HepG2 (cell line): Measurements from ENCODE around the gene NRBP1. TPM values are rescaled to one million over a fixed set of nuclear protein-coding genes. Genes with fewer than 3 reads are reported as not detected.

Experiments used
- ATAC-seq: fragments of 200-7000 bp; cut with Tn5 transposase; 3 replicates; pipeline ENCODE4 v1.9.1; 2020; ENCODE audit warnings: mild to moderate bottlenecking, moderate library complexity
- BruUV-seq: library from RNA; stranded (reverse); fragments of 400-500 nt; replicated peaks from 2 replicates; lab custom pipeline; 2021; lab: Mats Ljungman, UMichigan
- CTCF ChIA-PET: fragments of 300-600 bp; formaldehyde crosslinking; extraction: SDS; loops from one replicate; lab custom pipeline; 2021; ENCODE audit warnings: low total read pairs, inconsistent platforms, low intra/inter-chr PET ratio; lab: Yijun Ruan, JAX
- POLR2A ChIA-PET: fragments of 350-600 bp; sonication (Branson Sonifier 250); formaldehyde crosslinking; loops from one replicate; lab custom pipeline; 2020; ENCODE audit warnings: antibody characterized with exemption, inconsistent platforms; lab: Yijun Ruan, JAX
- DNase-seq: peaks from one replicate; pipeline ENCODE4 v3.0.0-alpha.2; 2015; ENCODE audit warnings: low spot score
- FAIRE-seq: peaks from 3 replicates; lab custom pipeline; 2011; peaks lifted over from hg19 to GRCh38; lab: Jason Lieb, UNC
- H2AFZ ChIP-seq: one replicate; pipeline ENCODE4 v1.6.1; 2011; ENCODE audit warnings: low read length, inconsistent platforms
- H3K27ac ChIP-seq: fragments of 300-600 bp; 3 replicates; pipeline ENCODE4 v1.8.0; 2011; ENCODE audit warnings: mixed run types, mild to moderate bottlenecking, mixed read lengths, low read length, inconsistent platforms; ENCODE audit not compliant: insufficient read depth; ENCODE audit errors: extremely low read length
- H3K27me3 ChIP-seq, 2 experiments: fragments of 200-600 bp in 1 of 2; 2 replicates in 1 of 2; 3 replicates in 1 of 2; pipeline versions ENCODE4 v1.6.0 to v1.8.0; 2011; ENCODE audit warnings: low read length in 2 of 2, mild to moderate bottlenecking in 2 of 2, moderate library complexity in 2 of 2, inconsistent platforms in 1 of 2; ENCODE audit not compliant: insufficient read depth in 2 of 2, control insufficient read depth in 1 of 2
- H3K36me3 ChIP-seq, 2 experiments: fragments of 200-600 bp in 1 of 2; replicated peaks in 1 of 2; 2 replicates in 1 of 2; 3 replicates in 1 of 2; pipeline versions ENCODE4 v1.5.1 to v1.8.0; 2011; ENCODE audit warnings: low read length in 2 of 2, inconsistent platforms in 1 of 2; ENCODE audit not compliant: insufficient read depth in 2 of 2, control insufficient read depth in 1 of 2
- H3K4me1 ChIP-seq: 2 replicates; pipeline ENCODE4 v1.5.1; 2012; ENCODE audit warnings: low read length, inconsistent platforms; ENCODE audit not compliant: insufficient read depth
- H3K4me2 ChIP-seq: 2 replicates; pipeline ENCODE4 v1.6.0; 2011; ENCODE audit warnings: low read depth, low read length, inconsistent platforms
- H3K4me3 ChIP-seq, 3 experiments: fragments of 200-600 bp in 1 of 3; sonication (generic), shearing (Covaris generic) in 1 of 3; replicated peaks in 1 of 3; 2 replicates each; pipeline ENCODE4 v1.5.1; 2011 to 2016; ENCODE audit warnings: low read length in 3 of 3, inconsistent platforms in 2 of 3, low read depth in 2 of 3, mild to moderate bottlenecking in 2 of 3, control low read depth in 1 of 3, mixed read lengths in 1 of 3; ENCODE audit not compliant: insufficient read depth in 1 of 3
- H3K79me2 ChIP-seq: one replicate; pipeline ENCODE4 v1.6.1; 2011; ENCODE audit warnings: low read length, inconsistent platforms; ENCODE audit not compliant: insufficient read depth
- H3K9ac ChIP-seq: 2 replicates; pipeline ENCODE4 v1.6.0; 2011; ENCODE audit warnings: mild to moderate bottlenecking, low read depth, low read length, inconsistent platforms; ENCODE audit not compliant: insufficient read depth
- H3K9me3 ChIP-seq: 2 replicates; pipeline ENCODE4 v1.5.1; 2012; ENCODE audit warnings: mild to moderate bottlenecking, low read length
- H4K20me1 ChIP-seq: 2 replicates; pipeline ENCODE4 v1.6.0; 2011; ENCODE audit warnings: inconsistent platforms, mild to moderate bottlenecking, low read length, moderate library complexity; ENCODE audit not compliant: insufficient read depth
- AGO1 ChIP-seq: fragments of 200-400 bp; formaldehyde crosslinking; IDR thresholded peaks from 2 replicates; pipeline ENCODE4 v1.6.1; 2017; ENCODE audit warnings: mild to moderate bottlenecking, low read depth, low read length, moderate library complexity; ENCODE audit not compliant: poor library complexity, severe bottlenecking
- AGO2 ChIP-seq: fragments of 200-400 bp; formaldehyde crosslinking; optimal IDR thresholded peaks from 2 replicates; pipeline ENCODE3; 2017; ENCODE audit warnings: mild to moderate bottlenecking, low read depth, low read length, moderate library complexity
- FOXO4 ChIP-seq: sonication (generic); formaldehyde crosslinking; conservative IDR thresholded peaks from 2 replicates; pipeline ENCODE4 v1.8.1; 2023; ENCODE audit warnings: missing genetic modification reagents
- HMGA1 ChIP-seq: sonication (generic); formaldehyde crosslinking; conservative IDR thresholded peaks from 2 replicates; pipeline ENCODE4 v1.4.0; 2020; ENCODE audit warnings: missing genetic modification reagents
- POLR2G ChIP-seq: fragments of 200-400 bp; formaldehyde crosslinking; IDR thresholded peaks from 2 replicates; pipeline ENCODE4 v1.6.1; 2018; ENCODE audit warnings: mild to moderate bottlenecking, low read depth, low read length, moderate library complexity
- RBFOX2 ChIP-seq: fragments of 200-400 bp; formaldehyde crosslinking; IDR thresholded peaks from 2 replicates; pipeline ENCODE4 v1.6.1; 2017; ENCODE audit warnings: low read depth, mild to moderate bottlenecking, low read length
- U2AF2 ChIP-seq: fragments of 200-400 bp; formaldehyde crosslinking; IDR thresholded peaks from 2 replicates; pipeline ENCODE4 v1.6.1; 2017; ENCODE audit warnings: low read depth, mild to moderate bottlenecking, low read length
- ZBTB21 ChIP-seq: sonication (generic); formaldehyde crosslinking; IDR thresholded peaks from 2 replicates; pipeline ENCODE4 v1.4.0; 2020; ENCODE audit warnings: missing genetic modification reagents
- ZBTB38 ChIP-seq: sonication (generic); formaldehyde crosslinking; IDR thresholded peaks from 2 replicates; pipeline ENCODE4 v1.5.1; 2020; ENCODE audit warnings: mild to moderate bottlenecking, missing genetic modification reagents
- WGBS: methylation state at CpG from one replicate; pipeline ENCODE4 v1.1.6; 2017; ENCODE audit warnings: low lambda C conversion rate; 5-methylcytosine and 5-hydroxymethylcytosine counted together
- in situ Hi-C: cut with HindIII; loops from 2 replicates; pipeline ENCODE4 v1.10.0; 2017; ENCODE audit warnings: low pct_unique_long_range_greater_than_20kb; ENCODE audit not compliant: extremely low pct_ligation_motif_present
- intact Hi-C: fragments of 100-400 bp; cut with micrococcal nuclease; formaldehyde crosslinking; loops from one replicate; pipeline ENCODE4 v1.10.0; 2022; ENCODE audit not compliant: unreplicated experiment
- polyA plus RNA-seq, 8 experiments: library from polyadenylated mRNA; depleted of rRNA in 3 of 8; stranded (reverse) in 7 of 8; unstranded in 1 of 8; fragments of >200 nt; fragmentation: Illumina TruSeq in 4 of 8; extraction: Trizol in 4 of 8; gene quantifications; 2 replicates each; pipeline versions ENCODE4 v1.2.1 to v1.2.3, GENCODE V29; 2011 to 2016; ENCODE audit warnings: low read depth in 4 of 8, missing spikeins in 1 of 8, mixed read lengths in 1 of 8; ENCODE audit not compliant: insufficient read depth in 1 of 8
- total RNA-seq, 5 experiments: library from RNA; depleted of rRNA; stranded (reverse); fragments of >200 nt; fragmentation: Illumina TruSeq; extraction: Trizol; gene quantifications; 2 replicates each; pipeline ENCODE4 v1.2.3, GENCODE V29; 2016; ENCODE audit warnings: low read depth in 1 of 5

Gene NRBP1
- total and polyA plus RNA-seq, 2 of the 13 experiments (the other 11 are each of a cell fraction or from before 2014, with no cell fraction given): 165 to 240 TPM

GRCh38 chr2:27441226-27441926, 12.9 kb downstream of the NRBP1 start:
- H3K4me2 ChIP-seq: no peak overlapping the region
- DNase-seq: no peak
- ChIA-PET POLR2A (interaction anchor here (1.2 kb wide), 1 partner anchor 11 kb away, joined by 11 read pairs; the partner anchor contains the start of gene NRBP1), CTCF (no interaction called here)
- H3K9ac ChIP-seq: no peak overlapping the region
- FAIRE-seq: no peak
- no peaks in the 10 kb centered on the region for H3K4me1 ChIP-seq
- H3K27me3 ChIP-seq: no peaks in the 10 kb centered on the region
- no peak overlapping the region for H2AFZ ChIP-seq
- in situ Hi-C loops: no loop called here
- H3K4me3 ChIP-seq: no peak overlapping the region
- ATAC-seq: peak; percentile 9
- TSS peak; percentile 14 for BruUV-seq
- H4K20me1 ChIP-seq: no peaks in the 10 kb centered on the region
- H3K27ac ChIP-seq: no peak overlapping the region
- no peak for TF ChIP-seq U2AF2
- no peak for TF ChIP-seq ZBTB21 (CRISPR knock-in tag)
- TF ChIP-seq POLR2G: peak; percentile 43
- no peaks in the 10 kb centered on the region for H3K79me2 ChIP-seq
- WGBS: 95% methylated on average over 10 of the region's 10 CpGs
- intact Hi-C loops: no loop called here
- H3K36me3 ChIP-seq: peaks cover 26 to 55% of the 10 kb centered on the region in 2 experiments
- H3K9me3 ChIP-seq: no peaks in the 10 kb centered on the region

- H3K4me3 ChIP-seq: no peak within 1 kb of the TSS
- no peak within 1 kb of the TSS for H3K9ac ChIP-seq
- H3K36me3 ChIP-seq: peaks cover 19 to 49% of the 10 kb centered on the region in 2 experiments
- no peak within 1 kb of the TSS for H3K4me2 ChIP-seq
- H3K27ac ChIP-seq: no peak within 1 kb of the TSS
- ChIA-PET CTCF (no interaction called here), POLR2A (interaction anchor here (0.8 to 1.2 kb wide), 2 partner anchors 12 kb away, joined by 3 to 11 read pairs; partner anchors contain the start of gene NRBP1)
- no peak for FAIRE-seq
- ATAC-seq: peak; percentile 10
- H2AFZ ChIP-seq: no peak within 1 kb of the TSS
- H3K4me1 ChIP-seq: no peaks in the 10 kb centered on the region
- in situ Hi-C loops (no loop called here), intact Hi-C loops (no loop called here)
- no peaks in the 10 kb centered on the region for H3K79me2 ChIP-seq
- H4K20me1 ChIP-seq: no peaks in the 10 kb centered on the region
- H3K9me3 ChIP-seq: no peaks in the 10 kb centered on the region
- BruUV-seq: no TSS peak
- no peaks in the 10 kb centered on the region for H3K27me3 ChIP-seq
- WGBS: 96% methylated on average over 77 of the region's 80 CpGs
- DNase-seq: no peak
- 0 out of 2 replicates have a peak, but pooled peaks have one; percentile 27 for TF ChIP-seq FOXO4 (CRISPR knock-in tag)
- peak; percentile 73; the same call in 1 of the 2 replicates for TF ChIP-seq RBFOX2
- TF ChIP-seq ZBTB38: 0 out of 2 replicates have a peak, but pooled peaks have one; percentile 33
- TF ChIP-seq AGO1: peak; percentile 54
- TF ChIP-seq AGO2: peak; percentile 100
- peak; percentile 44 for TF ChIP-seq POLR2G
- TF ChIP-seq HMGA1 (CRISPR knock-in tag): no peak
Observed at GRCh38 chr2:27441958-27442919, 13.8 kb downstream of the NRBP1 start, which contains the start of gene KRTCAP3. Gene KRTCAP3, plus strand, starts transcription at chr2:27442381. Its CDS starts 32 bp downstream, at chr2:27442413.
